Measurements from ENCODE around the gene CHRNA9. TPM values are rescaled to one million over a fixed set of nuclear protein-coding genes. Genes with fewer than 3 reads are reported as not detected.

CHRNA9 gene
- total and polyA plus RNA-seq, 2 of the 4 experiments (the other 2 are of a cell fraction) = not detected

DNA sequence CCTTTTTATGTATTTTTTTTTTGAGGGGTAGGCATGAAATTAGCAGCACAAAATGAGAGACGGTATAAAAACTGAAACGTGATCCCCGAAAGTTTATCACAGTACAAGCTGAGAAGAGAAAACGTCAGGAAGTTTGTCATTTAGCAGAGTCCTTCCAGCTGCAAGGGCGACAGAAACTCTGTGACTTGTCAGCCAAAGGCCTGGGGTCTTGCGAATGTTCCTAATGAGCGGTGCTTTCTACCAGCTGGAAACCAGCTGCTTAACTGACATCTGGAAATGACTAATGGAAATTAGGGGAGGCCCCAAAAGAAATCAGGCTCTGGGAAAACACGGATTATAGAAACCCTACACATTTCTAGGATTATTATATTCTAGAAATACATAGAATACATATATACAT, 66.5 kb downstream of the CHRNA9 start:
- WGBS, 2 experiments (ENCODE audit: extremely low coverage in 2 of 2, insufficient read length in 1 of 2) = 10% methylated on average over 3 of the region's 8 CpGs; no CpG with 5 or more reads in 1 of the 2 experiments

More for the DNA sequence above, 66.5 kb downstream of the CHRNA9 start:
- no peaks in the 10 kb centered on the region for H4K20me1 ChIP-seq (ENCODE audit: insufficient read depth, low read length)
- no peak overlapping the region for H3K23ac ChIP-seq (ENCODE audit: low read depth, low read length)
- DNase-seq (peak; percentile 7), ATAC-seq (ENCODE audit: low read depth) (no peak)
- H2BK120ac ChIP-seq (ENCODE audit: low read depth, low read length) = no peak overlapping the region
- no peak overlapping the region for H3K9ac ChIP-seq (ENCODE audit: low read depth, low read length)
- no peaks in the 10 kb centered on the region for H3K9me3 ChIP-seq (ENCODE audit: control insufficient read depth, insufficient read depth, low read length)
- H2BK20ac ChIP-seq (ENCODE audit: low read depth, low read length) = no peak overlapping the region
- H3K27ac ChIP-seq (ENCODE audit: insufficient read depth, low read length) = no peak overlapping the region
- H3K4me2 ChIP-seq (ENCODE audit: low read depth, low read length) = no peak overlapping the region
- no peak overlapping the region for H3K56ac ChIP-seq (ENCODE audit: extremely low read depth, insufficient read depth, low read length)
- H3K4ac ChIP-seq (ENCODE audit: low read depth, low read length) = no peak overlapping the region
- H3K14ac ChIP-seq (replicated peaks; ENCODE audit: low read depth, low read length) = no peak overlapping the region
- H3K4me1 ChIP-seq (ENCODE audit: control insufficient read depth, insufficient read depth, low read length) = no peaks in the 10 kb centered on the region
- no peak overlapping the region for H3K4me3 ChIP-seq (ENCODE audit: insufficient read depth, low read depth, low read length)
- dilution Hi-C loops (cut with HindIII; ENCODE audit: low sequenced_read_pairs, unreplicated experiment) = no loop called here
- H3K79me1 ChIP-seq (ENCODE audit: low read depth in 1 of 2, low read length in 2 of 2) = no peaks in the 10 kb centered on the region
- H2AFZ ChIP-seq (replicated peaks; ENCODE audit: low read length, poor library complexity) = no peak overlapping the region
- H3K9me1 ChIP-seq (ENCODE audit: insufficient read depth, low read length) = no peaks in the 10 kb centered on the region
- intact Hi-C loops (cut with micrococcal nuclease) = no loop called here
- ChIA-PET POLR2A (ENCODE audit: unreplicated experiment) (no interaction called here), CTCF (no interaction called here)
- H3K18ac ChIP-seq (ENCODE audit: low read depth, low read length) = no peak overlapping the region
- no peak overlapping the region for H4K91ac ChIP-seq (ENCODE audit: insufficient read depth, low read depth, low read length)
- TF ChIP-seq, protein P1, sequence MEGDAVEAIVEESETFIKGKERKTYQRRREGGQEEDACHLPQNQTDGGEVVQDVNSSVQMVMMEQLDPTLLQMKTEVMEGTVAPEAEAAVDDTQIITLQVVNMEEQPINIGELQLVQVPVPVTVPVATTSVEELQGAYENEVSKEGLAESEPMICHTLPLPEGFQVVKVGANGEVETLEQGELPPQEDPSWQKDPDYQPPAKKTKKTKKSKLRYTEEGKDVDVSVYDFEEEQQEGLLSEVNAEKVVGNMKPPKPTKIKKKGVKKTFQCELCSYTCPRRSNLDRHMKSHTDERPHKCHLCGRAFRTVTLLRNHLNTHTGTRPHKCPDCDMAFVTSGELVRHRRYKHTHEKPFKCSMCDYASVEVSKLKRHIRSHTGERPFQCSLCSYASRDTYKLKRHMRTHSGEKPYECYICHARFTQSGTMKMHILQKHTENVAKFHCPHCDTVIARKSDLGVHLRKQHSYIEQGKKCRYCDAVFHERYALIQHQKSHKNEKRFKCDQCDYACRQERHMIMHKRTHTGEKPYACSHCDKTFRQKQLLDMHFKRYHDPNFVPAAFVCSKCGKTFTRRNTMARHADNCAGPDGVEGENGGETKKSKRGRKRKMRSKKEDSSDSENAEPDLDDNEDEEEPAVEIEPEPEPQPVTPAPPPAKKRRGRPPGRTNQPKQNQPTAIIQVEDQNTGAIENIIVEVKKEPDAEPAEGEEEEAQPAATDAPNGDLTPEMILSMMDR (conservative IDR thresholded peaks at IDR 0.05; ENCODE audit: low read depth, low read length) = no peak
- TF ChIP-seq POLR2A (IDR thresholded peaks at IDR 0.05; ENCODE audit: low read depth, low read length) (no peak), MAFK (IDR thresholded peaks at IDR 0.05; ENCODE audit: low read depth, low read length) (no peak), RCOR1 (IDR thresholded peaks at IDR 0.05; ENCODE audit: insufficient replicate concordance, low read length) (no peak), RAD21 (IDR thresholded peaks at IDR 0.05; ENCODE audit: low read length) (no peak)
- TF ChIP-seq, protein P2, sequence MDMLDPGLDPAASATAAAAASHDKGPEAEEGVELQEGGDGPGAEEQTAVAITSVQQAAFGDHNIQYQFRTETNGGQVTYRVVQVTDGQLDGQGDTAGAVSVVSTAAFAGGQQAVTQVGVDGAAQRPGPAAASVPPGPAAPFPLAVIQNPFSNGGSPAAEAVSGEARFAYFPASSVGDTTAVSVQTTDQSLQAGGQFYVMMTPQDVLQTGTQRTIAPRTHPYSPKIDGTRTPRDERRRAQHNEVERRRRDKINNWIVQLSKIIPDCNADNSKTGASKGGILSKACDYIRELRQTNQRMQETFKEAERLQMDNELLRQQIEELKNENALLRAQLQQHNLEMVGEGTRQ (IDR thresholded peaks at IDR 0.05; ENCODE audit: low read depth, low read length) = no peak
- TF ChIP-seq, protein P3, sequence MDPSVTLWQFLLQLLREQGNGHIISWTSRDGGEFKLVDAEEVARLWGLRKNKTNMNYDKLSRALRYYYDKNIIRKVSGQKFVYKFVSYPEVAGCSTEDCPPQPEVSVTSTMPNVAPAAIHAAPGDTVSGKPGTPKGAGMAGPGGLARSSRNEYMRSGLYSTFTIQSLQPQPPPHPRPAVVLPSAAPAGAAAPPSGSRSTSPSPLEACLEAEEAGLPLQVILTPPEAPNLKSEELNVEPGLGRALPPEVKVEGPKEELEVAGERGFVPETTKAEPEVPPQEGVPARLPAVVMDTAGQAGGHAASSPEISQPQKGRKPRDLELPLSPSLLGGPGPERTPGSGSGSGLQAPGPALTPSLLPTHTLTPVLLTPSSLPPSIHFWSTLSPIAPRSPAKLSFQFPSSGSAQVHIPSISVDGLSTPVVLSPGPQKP (IDR thresholded peaks at IDR 0.05; ENCODE audit: borderline replicate concordance, low read depth, low read length) = no peak
- no peak overlapping the region for H2AK5ac ChIP-seq (ENCODE audit: low read depth, low read length)
- no TSS peak for BruUV-seq (replicated peaks)
- H4K8ac ChIP-seq (ENCODE audit: low read depth in 2 of 2, low read length in 2 of 2) = no peak overlapping the region
- H3K36me3 ChIP-seq (ENCODE audit: control insufficient read depth, insufficient read depth, low read length) = no peaks in the 10 kb centered on the region
- H2BK5ac ChIP-seq (ENCODE audit: low read depth, low read length, poor library complexity, severe bottlenecking) = no peak overlapping the region
- peaks cover 2% of the 10 kb centered on the region; the same call in 1 of the 2 replicates for H3K27me3 ChIP-seq (ENCODE audit: control insufficient read depth, insufficient read depth, low read length)
- no peak overlapping the region for H4K5ac ChIP-seq (ENCODE audit: low read depth, low read length)
- in situ Hi-C loops (cut with MboI; ENCODE audit: low sequenced_read_pairs) = no loop called here
- H2AK9ac ChIP-seq (replicated peaks; ENCODE audit: low read depth, low read length, poor library complexity) = no peak overlapping the region
- H2BK15ac ChIP-seq (ENCODE audit: low read depth, low read length) = no peak overlapping the region

All from IMR-90 (cell line).